ENCODE measurements around the gene FKBP5. TPM values are rescaled to one million over a fixed set of nuclear protein-coding genes. Genes with fewer than 3 reads are reported as not detected.
"Not testable (repeated sequence)": the region's sequence is repeated elsewhere in the genome, so short reads cannot be mapped to it uniquely, and the experiment has no call there.

FKBP5 gene
- total RNA-seq, 1 donor = 5.1 TPM

GRCh38 chr6:35541836-35542235 is 146.9 kb downstream of the FKBP5 start:
- no peak overlapping the region for H3K4me3 ChIP-seq (ENCODE audit: insufficient read depth, low read length)
- peaks cover 6% of the 10 kb centered on the region for H3K27me3 ChIP-seq (ENCODE audit: insufficient read depth, low read length)
- H3K9me3 ChIP-seq (ENCODE audit: low read depth, low read length) = no peaks in the 10 kb centered on the region
- H3K4me1 ChIP-seq (ENCODE audit: insufficient read depth, low read length) = no peaks in the 10 kb centered on the region
- H3K4me2 ChIP-seq (ENCODE audit: insufficient read depth, low read length) = no peak overlapping the region
- no peaks in the 10 kb centered on the region for H3K36me3 ChIP-seq (ENCODE audit: insufficient read depth, low read length)
- no peaks in the 10 kb centered on the region for H3K79me2 ChIP-seq (ENCODE audit: insufficient read depth, low read length)
- no peak for DNase-seq (ENCODE audit: insufficient read length, low spot score, missing footprints)
- no peak overlapping the region for H2AFZ ChIP-seq (ENCODE audit: low read length)
- TF ChIP-seq CTCF (IDR thresholded peaks at IDR 0.05; ENCODE audit: extremely low read depth, low read depth, low read length) = no peak
- H4K20me1 ChIP-seq (ENCODE audit: insufficient read depth, low read length) = no peaks in the 10 kb centered on the region
- H3K27ac ChIP-seq (ENCODE audit: low read depth, low read length) = no peak overlapping the region

GRCh38 chr6:35539223-35539622 is 149.5 kb downstream of the FKBP5 start:
- TF ChIP-seq CTCF (IDR thresholded peaks at IDR 0.05; ENCODE audit: extremely low read depth, low read depth, low read length) = no peak
- Histone ChIP-seq H4K20me1 (ENCODE audit: insufficient read depth, low read length) (no peaks in the 10 kb centered on the region), H2AFZ (ENCODE audit: low read length) (no peak overlapping the region), H3K27me3 (ENCODE audit: insufficient read depth, low read length) (no peaks in the 10 kb centered on the region), H3K4me1 (ENCODE audit: insufficient read depth, low read length) (no peaks in the 10 kb centered on the region), H3K4me2 (ENCODE audit: insufficient read depth, low read length) (no peak overlapping the region), H3K4me3 (ENCODE audit: insufficient read depth, low read length) (no peak overlapping the region), H3K27ac (ENCODE audit: low read depth, low read length) (no peak overlapping the region), H3K36me3 (ENCODE audit: insufficient read depth, low read length) (no peaks in the 10 kb centered on the region), H3K9me3 (ENCODE audit: low read depth, low read length) (no peaks in the 10 kb centered on the region), H3K79me2 (ENCODE audit: insufficient read depth, low read length) (no peaks in the 10 kb centered on the region)
- DNase-seq (ENCODE audit: insufficient read length, low spot score, missing footprints) = no peak

GRCh38 chr6:35535847-35536246 is 152.9 kb downstream of the FKBP5 start:
- not testable (repeated sequence) for H2AFZ ChIP-seq (ENCODE audit: low read length); H3K79me2 ChIP-seq (ENCODE audit: insufficient read depth, low read length); H3K36me3 ChIP-seq (ENCODE audit: insufficient read depth, low read length); H3K4me3 ChIP-seq (ENCODE audit: insufficient read depth, low read length); H3K27ac ChIP-seq (ENCODE audit: low read depth, low read length); H3K4me2 ChIP-seq (ENCODE audit: insufficient read depth, low read length); H3K27me3 ChIP-seq (ENCODE audit: insufficient read depth, low read length); H4K20me1 ChIP-seq (ENCODE audit: insufficient read depth, low read length); H3K4me1 ChIP-seq (ENCODE audit: insufficient read depth, low read length); H3K9me3 ChIP-seq (ENCODE audit: low read depth, low read length); DNase-seq (ENCODE audit: insufficient read length, low spot score, missing footprints)

GRCh38 chr6:35534407-35535170 is 154.1 kb downstream of the FKBP5 start:
- Histone ChIP-seq H3K36me3 (ENCODE audit: insufficient read depth, low read length) (no peaks in the 10 kb centered on the region), H3K4me3 (ENCODE audit: insufficient read depth, low read length) (no peak overlapping the region), H4K20me1 (ENCODE audit: insufficient read depth, low read length) (no peaks in the 10 kb centered on the region), H3K4me1 (ENCODE audit: insufficient read depth, low read length) (no peaks in the 10 kb centered on the region), H3K4me2 (ENCODE audit: insufficient read depth, low read length) (no peak overlapping the region), H3K79me2 (ENCODE audit: insufficient read depth, low read length) (no peaks in the 10 kb centered on the region), H3K27ac (ENCODE audit: low read depth, low read length) (no peak overlapping the region), H3K27me3 (ENCODE audit: insufficient read depth, low read length) (peaks cover 8% of the 10 kb centered on the region), H2AFZ (ENCODE audit: low read length) (no peak overlapping the region), H3K9me3 (ENCODE audit: low read depth, low read length) (no peaks in the 10 kb centered on the region)
- TF ChIP-seq CTCF (IDR thresholded peaks at IDR 0.05; ENCODE audit: extremely low read depth, low read depth, low read length) = no peak
- DNase-seq (ENCODE audit: insufficient read length, low spot score, missing footprints) = no peak

All from osteoblast (primary cell).